AML-193 (cell line): ENCODE results near the gene SLC10A1.
"Not testable (repeated sequence)": the region's sequence is repeated elsewhere in the genome, so short reads cannot be mapped to it uniquely, and the experiment has no call there.

Source experiments
- DNase-seq, 2 experiments: peaks; one replicate each; lab custom pipeline; 2025; lab: John Stamatoyannopoulos, UW

The SLC10A1 gene

GRCh38 chr14:69796797-69797500, at the start of gene SLC10A1:
TSS of gene SLC10A1 (minus strand) at chr14:69797241. CDS start at chr14:69797155, 86 bp downstream.
- peak in 1 of 2 experiments; percentile 1 for DNase-seq

- DNase-seq, result no peak
Observed at GRCh38 chr14:69845787-69846186, 48.7 kb upstream of the SLC10A1 start.

- DNase-seq, result no peak
Observed at GRCh38 chr14:69845050-69845581, 48.1 kb upstream of the SLC10A1 start.

- DNase-seq, result no peak
Observed at GRCh38 chr14:69844171-69844570, 47.1 kb upstream of the SLC10A1 start.

- DNase-seq, result no peak
Observed at GRCh38 chr14:69842686-69843420, 45.8 kb upstream of the SLC10A1 start.

- DNase-seq, result no peak
Observed at GRCh38 chr14:69841656-69842055, 44.6 kb upstream of the SLC10A1 start.

- DNase-seq, result no peak
Observed at GRCh38 chr14:69839661-69840060, 42.6 kb upstream of the SLC10A1 start.

GRCh38 chr14:69838881-69839416, 41.9 kb upstream of the SLC10A1 start:
- DNase-seq, result no peak

GRCh38 chr14:69828879-69829278, 31.8 kb upstream of the SLC10A1 start:
- no peak for DNase-seq

- DNase-seq, result no peak
Observed at GRCh38 chr14:69828354-69828753, 31.3 kb upstream of the SLC10A1 start.

- DNase-seq, result no peak
Observed at GRCh38 chr14:69827560-69827959, 30.5 kb upstream of the SLC10A1 start.

- no peak for DNase-seq
Observed at GRCh38 chr14:69822456-69822855, 25.4 kb upstream of the SLC10A1 start.

GRCh38 chr14:69820991-69821390, 23.9 kb upstream of the SLC10A1 start:
- no peak for DNase-seq

GRCh38 chr14:69819607-69820006, 22.6 kb upstream of the SLC10A1 start:
- no peak for DNase-seq

GRCh38 chr14:69818758-69819191, 21.7 kb upstream of the SLC10A1 start:
- peak; percentile 50 to 60 for DNase-seq

GRCh38 chr14:69816216-69816615, 19.2 kb upstream of the SLC10A1 start:
- DNase-seq, result no peak

GRCh38 chr14:69815556-69815955, 18.5 kb upstream of the SLC10A1 start:
- DNase-seq, result no peak

- DNase-seq, result no peak
Observed at GRCh38 chr14:69814397-69814796, 17.4 kb upstream of the SLC10A1 start.

- not testable (repeated sequence) for DNase-seq
Observed at GRCh38 chr14:69813346-69813745, 16.3 kb upstream of the SLC10A1 start.

GRCh38 chr14:69812711-69813110, 15.7 kb upstream of the SLC10A1 start:
- DNase-seq, result no peak

GRCh38 chr14:69811868-69812252, 14.8 kb upstream of the SLC10A1 start:
- DNase-seq, result no peak

GRCh38 chr14:69811227-69811867, 14.3 kb upstream of the SLC10A1 start:
- DNase-seq, result no peak
